ENCODE data around the gene CDHR1.
"Not testable (repeated sequence)": the region's sequence is repeated elsewhere in the genome, so short reads cannot be mapped to it uniquely, and the experiment has no call there.

- TF ChIP-seq, protein P1, sequence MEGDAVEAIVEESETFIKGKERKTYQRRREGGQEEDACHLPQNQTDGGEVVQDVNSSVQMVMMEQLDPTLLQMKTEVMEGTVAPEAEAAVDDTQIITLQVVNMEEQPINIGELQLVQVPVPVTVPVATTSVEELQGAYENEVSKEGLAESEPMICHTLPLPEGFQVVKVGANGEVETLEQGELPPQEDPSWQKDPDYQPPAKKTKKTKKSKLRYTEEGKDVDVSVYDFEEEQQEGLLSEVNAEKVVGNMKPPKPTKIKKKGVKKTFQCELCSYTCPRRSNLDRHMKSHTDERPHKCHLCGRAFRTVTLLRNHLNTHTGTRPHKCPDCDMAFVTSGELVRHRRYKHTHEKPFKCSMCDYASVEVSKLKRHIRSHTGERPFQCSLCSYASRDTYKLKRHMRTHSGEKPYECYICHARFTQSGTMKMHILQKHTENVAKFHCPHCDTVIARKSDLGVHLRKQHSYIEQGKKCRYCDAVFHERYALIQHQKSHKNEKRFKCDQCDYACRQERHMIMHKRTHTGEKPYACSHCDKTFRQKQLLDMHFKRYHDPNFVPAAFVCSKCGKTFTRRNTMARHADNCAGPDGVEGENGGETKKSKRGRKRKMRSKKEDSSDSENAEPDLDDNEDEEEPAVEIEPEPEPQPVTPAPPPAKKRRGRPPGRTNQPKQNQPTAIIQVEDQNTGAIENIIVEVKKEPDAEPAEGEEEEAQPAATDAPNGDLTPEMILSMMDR (IDR thresholded peaks at IDR 0.05), result not testable (repeated sequence)
- TF ChIP-seq POLR2A (IDR thresholded peaks at IDR 0.05), result peak in 1 of 4 donors; percentile 29
Measured at GRCh38 chr10:84171700-84172466, 22.5 kb upstream of the CDHR1 start.
